Measurements from ENCODE around the gene DYNAP. TPM values are rescaled to one million over a fixed set of nuclear protein-coding genes. Genes with fewer than 3 reads are reported as not detected.

Gene DYNAP
- total RNA-seq = not detected
- polyA plus RNA-seq (2013, experiment 1 of 2) = not detected
- polyA plus RNA-seq (2013, experiment 2 of 2) = not detected
- 0 to 0.07 (median 0) reads per million in 172 experiments for total RNA-seq

DNA sequence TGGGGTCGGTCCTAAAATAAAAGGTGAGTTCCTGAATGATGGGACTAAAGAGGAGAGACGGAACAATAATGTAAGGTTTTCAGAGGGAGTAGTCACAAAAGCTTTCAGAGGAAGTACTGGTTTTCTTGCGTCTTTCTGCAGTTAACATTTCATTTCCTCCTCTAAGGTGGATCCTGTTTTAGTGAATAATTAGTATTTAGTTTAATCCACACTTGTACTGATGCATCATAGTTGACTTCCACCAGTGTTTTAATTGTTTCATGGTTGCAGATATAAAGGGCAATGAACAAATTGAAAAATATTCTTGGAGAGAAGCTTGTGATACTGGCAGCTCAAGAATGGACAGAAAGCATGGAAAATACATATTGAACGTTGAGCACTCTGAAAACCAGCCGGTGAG lies at the start of gene DYNAP:
Gene DYNAP (plus strand): TSS at position 301 of the 400 bp plus-strand sequence. CDS start 38 bp downstream, at position 339.
- Mint-ChIP-seq H3K9me3 (no peaks in the 10 kb centered on the region), H3K4me3 (no peak within 1 kb of the TSS), H3K4me1 (ENCODE audit: low read depth) (no peaks in the 10 kb centered on the region), H3K27me3 (peaks cover 9% of the 10 kb centered on the region), H3K27ac (no peak within 1 kb of the TSS), H3K36me3 (ENCODE audit: low read depth) (no peaks in the 10 kb centered on the region)
- CTCF ChIA-PET = no interaction called here
- no peaks in the 10 kb centered on the region for H3K36me3 ChIP-seq (ENCODE audit: insufficient read depth, low read length)
- H3K4me3 ChIP-seq (ENCODE audit: low read length) = no peak within 1 kb of the TSS
- TF ChIP-seq CTCF (IDR thresholded peaks at IDR 0.05) = no peak
- no peak within 1 kb of the TSS for H3K27ac ChIP-seq (ENCODE audit: low read depth in 1 of 2, low read length in 2 of 2)
- no peaks in the 10 kb centered on the region for H3K9me3 ChIP-seq (ENCODE audit: control insufficient read depth in 1 of 2, insufficient read depth in 1 of 2, low read length in 2 of 2)
- H3K4me1 ChIP-seq (ENCODE audit: insufficient read depth, low read length) = no peaks in the 10 kb centered on the region
- POLR2A ChIA-PET = no interaction called here
- H3K27me3 ChIP-seq (ENCODE audit: control insufficient read depth in 1 of 2, insufficient read depth in 2 of 2, low read length in 2 of 2) = peaks cover 0 to 14% of the 10 kb centered on the region in 2 experiments
- DNase-seq (no peak), ATAC-seq (ENCODE audit: poor library complexity) (no peak)
- intact Hi-C loops (cut with DNase I, micrococcal nuclease) = no loop called here

DNA sequence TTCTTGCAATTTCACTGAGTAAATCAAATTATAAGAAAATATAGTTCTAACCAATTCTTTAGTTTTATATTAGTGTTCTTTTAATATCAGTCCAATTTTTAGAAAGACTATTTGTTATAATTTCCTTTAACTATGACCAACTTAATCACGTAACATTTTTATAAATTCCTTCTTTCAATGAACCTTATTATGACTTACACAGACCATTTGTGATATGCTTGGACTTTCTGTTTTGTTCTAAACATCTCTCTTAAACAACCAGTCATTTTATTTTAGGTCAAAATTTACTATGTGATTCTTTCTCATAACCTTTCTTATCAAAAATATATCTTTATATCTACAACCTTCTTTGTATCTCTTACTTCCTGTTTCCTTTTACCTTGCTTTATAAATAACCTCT lies 39.5 kb upstream of the DYNAP start:
- Histone ChIP-seq H3K36me3 (ENCODE audit: insufficient read depth, low read length) (no peaks in the 10 kb centered on the region), H3K9me3 (ENCODE audit: control insufficient read depth in 1 of 2, insufficient read depth in 1 of 2, low read length in 2 of 2) (no peaks in the 10 kb centered on the region), H3K4me1 (ENCODE audit: insufficient read depth, low read length) (no peaks in the 10 kb centered on the region), H3K4me3 (ENCODE audit: low read length) (no peak overlapping the region), H3K27me3 (ENCODE audit: control insufficient read depth in 1 of 2, insufficient read depth in 2 of 2, low read length in 2 of 2) (peaks cover 0 to 5% of the 10 kb centered on the region in 2 experiments), H3K27ac (ENCODE audit: low read depth in 1 of 2, low read length in 2 of 2) (no peak overlapping the region)
- no peaks in the 10 kb centered on the region for H3K36me3 Mint-ChIP-seq (ENCODE audit: low read depth)
- no peak for ATAC-seq (ENCODE audit: poor library complexity)
- H3K27me3 Mint-ChIP-seq = peaks cover 13% of the 10 kb centered on the region
- intact Hi-C loops (cut with DNase I, micrococcal nuclease) = no loop called here
- no peak overlapping the region for H3K27ac Mint-ChIP-seq
- H3K9me3 Mint-ChIP-seq = no peaks in the 10 kb centered on the region
- no peak overlapping the region for H3K4me3 Mint-ChIP-seq
- H3K4me1 Mint-ChIP-seq (ENCODE audit: low read depth) = no peaks in the 10 kb centered on the region
- no peak for TF ChIP-seq CTCF (IDR thresholded peaks at IDR 0.05)
- ChIA-PET CTCF (no interaction called here), POLR2A (no interaction called here)
- DNase-seq = no peak

GRCh38 chr18:54555286-54555685 lies 35.8 kb upstream of the DYNAP start:
- H3K9me3 Mint-ChIP-seq = no peaks in the 10 kb centered on the region
- intact Hi-C loops (cut with DNase I, micrococcal nuclease) = no loop called here
- TF ChIP-seq CTCF (IDR thresholded peaks at IDR 0.05) = no peak
- H3K27ac ChIP-seq (ENCODE audit: low read depth in 1 of 2, low read length in 2 of 2) = no peak overlapping the region
- ChIA-PET CTCF (no interaction called here), POLR2A (no interaction called here)
- DNase-seq (no peak), ATAC-seq (ENCODE audit: poor library complexity) (no peak)
- peaks cover 0 to 5% of the 10 kb centered on the region in 2 experiments for H3K27me3 ChIP-seq (ENCODE audit: control insufficient read depth in 1 of 2, insufficient read depth in 2 of 2, low read length in 2 of 2)
- H3K4me1 ChIP-seq (ENCODE audit: insufficient read depth, low read length) = no peaks in the 10 kb centered on the region
- no peak overlapping the region for H3K4me3 ChIP-seq (ENCODE audit: low read length)
- no peaks in the 10 kb centered on the region for H3K36me3 ChIP-seq (ENCODE audit: insufficient read depth, low read length)
- no peaks in the 10 kb centered on the region for H3K9me3 ChIP-seq (ENCODE audit: control insufficient read depth in 1 of 2, insufficient read depth in 1 of 2, low read length in 2 of 2)
- H3K4me1 Mint-ChIP-seq (ENCODE audit: low read depth) = no peaks in the 10 kb centered on the region
- no peaks in the 10 kb centered on the region for H3K27me3 Mint-ChIP-seq
- H3K36me3 Mint-ChIP-seq (ENCODE audit: low read depth) = no peaks in the 10 kb centered on the region
- no peak overlapping the region for H3K4me3 Mint-ChIP-seq
- H3K27ac Mint-ChIP-seq = no peak overlapping the region
